ENCODE measurements around the gene NR1D2.
"Not testable (repeated sequence)": the region's sequence is repeated elsewhere in the genome, so short reads cannot be mapped to it uniquely, and the experiment has no call there.

Gene NR1D2

DNA sequence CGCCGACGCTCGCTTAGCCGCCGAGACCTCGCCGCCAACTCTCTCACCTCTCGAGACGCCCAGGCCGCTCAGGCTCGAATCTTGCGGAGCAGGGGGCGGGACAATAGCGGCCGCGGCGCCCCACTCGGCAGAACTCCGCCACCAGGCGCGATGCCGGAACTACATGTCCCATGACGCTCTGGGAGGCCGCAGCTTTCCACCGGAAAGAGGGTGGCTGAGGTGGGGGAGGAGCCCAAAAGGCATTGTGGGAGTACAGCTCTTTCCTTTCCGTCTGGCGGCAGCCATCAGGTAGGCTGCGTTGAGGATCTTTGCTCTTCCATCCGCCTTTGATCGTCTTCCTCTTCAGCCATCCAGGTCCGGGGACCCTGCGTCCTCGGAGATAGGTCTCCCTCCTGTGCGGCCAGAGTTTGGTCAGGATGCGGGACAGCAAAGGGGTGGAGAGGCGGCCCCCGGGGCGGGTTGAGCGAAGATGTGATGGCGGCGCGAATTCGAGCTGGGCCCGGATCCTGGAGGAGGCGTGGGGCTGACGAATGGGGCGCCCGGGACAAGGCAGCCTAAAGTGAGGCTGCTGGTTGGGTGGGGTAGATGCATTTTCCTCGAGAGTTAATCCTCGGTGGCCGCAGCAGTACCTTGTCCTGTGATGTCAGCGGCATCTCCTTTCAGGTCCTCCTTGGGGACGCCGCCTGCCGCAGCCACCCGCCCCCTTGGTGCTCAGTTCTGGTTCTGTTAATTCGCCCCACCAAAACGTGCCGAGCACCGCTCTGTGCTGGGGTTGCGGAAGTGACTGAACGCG is 28.0 kb upstream of the NR1D2 start, which contains the start of the genes NKIRAS1 and RPL15:
Gene NKIRAS1, minus strand, starts transcription at position 105 of the 793 bp plus-strand sequence. CDS start 6,086 bp downstream, outside the sequence.
Gene RPL15, plus strand, starts transcription at position 247 of the 793 bp plus-strand sequence. CDS start 728 bp downstream, outside the sequence.
- Histone ChIP-seq H3K27me3 (ENCODE audit: control insufficient read depth, insufficient read depth, low read length) (0 out of 2 replicates have a peak, but pooled peaks cover 5% of the 10 kb centered on the region), H3K27ac (ENCODE audit: low read depth, low read length) (peak within 1 kb of the TSS; percentile 89), H3K4me1 (ENCODE audit: control insufficient read depth, insufficient read depth, low read length) (peaks cover 21% of the 10 kb centered on the region), H3K9me3 (ENCODE audit: control insufficient read depth, insufficient read depth, low read length) (no peaks in the 10 kb centered on the region), H3K36me3 (ENCODE audit: control insufficient read depth, insufficient read depth, low read length) (peaks cover 29% of the 10 kb centered on the region), H3K4me3 (ENCODE audit: low read depth, low read length) (peak within 1 kb of the TSS; percentile 85), H3K9ac (ENCODE audit: low read depth, low read length) (peak within 1 kb of the TSS; percentile 98)

DNA sequence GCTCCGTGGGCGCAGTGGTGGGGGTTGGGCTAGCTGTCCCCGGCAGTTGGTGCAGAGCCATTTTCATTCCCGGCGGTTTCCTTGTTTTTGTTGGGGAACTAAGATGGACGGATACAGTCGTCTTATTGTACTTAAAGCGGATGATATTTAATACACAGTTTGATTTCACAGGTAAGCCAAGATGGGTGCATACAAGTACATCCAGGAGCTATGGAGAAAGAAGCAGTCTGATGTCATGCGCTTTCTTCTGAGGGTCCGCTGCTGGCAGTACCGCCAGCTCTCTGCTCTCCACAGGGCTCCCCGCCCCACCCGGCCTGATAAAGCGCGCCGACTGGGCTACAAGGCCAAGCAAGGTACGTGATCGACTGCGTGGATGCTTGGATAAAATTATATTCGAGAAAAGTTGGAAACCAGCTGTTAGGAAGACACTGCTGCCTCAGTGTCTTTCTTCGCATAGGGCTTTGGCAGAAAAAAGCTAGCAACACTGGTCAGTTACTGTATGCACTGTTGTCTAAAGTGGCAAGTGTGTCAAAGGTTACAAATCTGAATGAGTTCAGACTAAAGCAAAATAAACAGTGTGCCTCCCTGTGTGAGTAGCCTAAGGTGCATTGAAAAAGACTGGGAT is 27.3 kb upstream of the NR1D2 start:
- Histone ChIP-seq H3K9ac (ENCODE audit: low read depth, low read length) (peak overlapping the region; percentile 98), H3K4me1 (ENCODE audit: control insufficient read depth, insufficient read depth, low read length) (peaks cover 21% of the 10 kb centered on the region), H3K36me3 (ENCODE audit: control insufficient read depth, insufficient read depth, low read length) (peaks cover 29% of the 10 kb centered on the region), H3K4me3 (ENCODE audit: low read depth, low read length) (peak overlapping the region; percentile 85), H3K27ac (ENCODE audit: low read depth, low read length) (peak overlapping the region; percentile 89)
- H3K9me3 ChIP-seq (ENCODE audit: control insufficient read depth, insufficient read depth, low read length); H3K27me3 ChIP-seq (ENCODE audit: control insufficient read depth, insufficient read depth, low read length): not testable (repeated sequence)

GRCh38 chr3:23918331-23918730 is 26.8 kb upstream of the NR1D2 start:
- Histone ChIP-seq H3K27ac (ENCODE audit: low read depth, low read length) (peak overlapping the region; percentile 26), H3K9ac (ENCODE audit: low read depth, low read length) (peak overlapping the region; percentile 98), H3K36me3 (ENCODE audit: control insufficient read depth, insufficient read depth, low read length) (peaks cover 29% of the 10 kb centered on the region), H3K4me1 (ENCODE audit: control insufficient read depth, insufficient read depth, low read length) (peaks cover 21% of the 10 kb centered on the region), H3K4me3 (ENCODE audit: low read depth, low read length) (peak overlapping the region; percentile 85)
- not testable (repeated sequence) for H3K9me3 ChIP-seq (ENCODE audit: control insufficient read depth, insufficient read depth, low read length); H3K27me3 ChIP-seq (ENCODE audit: control insufficient read depth, insufficient read depth, low read length)

DNA sequence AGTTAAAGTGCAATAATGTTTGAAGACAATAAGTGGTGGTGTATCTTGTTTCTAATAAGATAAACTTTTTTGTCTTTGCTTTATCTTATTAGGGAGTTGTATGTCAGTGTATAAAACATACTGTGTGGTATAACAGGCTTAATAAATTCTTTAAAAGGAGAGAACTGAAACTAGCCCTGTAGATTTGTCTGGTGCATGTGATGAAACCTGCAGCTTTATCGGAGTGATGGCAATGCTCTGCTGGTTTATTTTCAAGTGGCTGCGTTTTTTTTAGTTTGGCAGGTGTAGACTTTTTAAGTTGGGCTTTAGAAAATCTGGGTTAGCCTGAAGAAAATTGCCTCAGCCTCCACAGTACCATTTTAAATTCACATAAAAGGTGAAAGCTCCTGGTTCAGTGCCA is 25.5 kb upstream of the NR1D2 start:
- H3K27ac ChIP-seq (ENCODE audit: low read depth, low read length), result peak overlapping the region; percentile 16
- peaks cover 29% of the 10 kb centered on the region for H3K36me3 ChIP-seq (ENCODE audit: control insufficient read depth, insufficient read depth, low read length)

GRCh38 chr3:23920151-23920655 is 24.9 kb upstream of the NR1D2 start:
- H3K27ac ChIP-seq (ENCODE audit: low read depth, low read length), result peak overlapping the region; percentile 21

More for the DNA sequence above, 25.5 kb upstream of the NR1D2 start:
- Histone ChIP-seq H3K27me3 (ENCODE audit: control insufficient read depth, insufficient read depth, low read length) (0 out of 2 replicates have a peak, but pooled peaks cover 5% of the 10 kb centered on the region), H3K4me1 (ENCODE audit: control insufficient read depth, insufficient read depth, low read length) (peaks cover 27% of the 10 kb centered on the region), H3K9me3 (ENCODE audit: control insufficient read depth, insufficient read depth, low read length) (no peaks in the 10 kb centered on the region), H3K9ac (ENCODE audit: low read depth, low read length) (no peak overlapping the region), H3K4me3 (ENCODE audit: low read depth, low read length) (no peak overlapping the region)

DNA sequence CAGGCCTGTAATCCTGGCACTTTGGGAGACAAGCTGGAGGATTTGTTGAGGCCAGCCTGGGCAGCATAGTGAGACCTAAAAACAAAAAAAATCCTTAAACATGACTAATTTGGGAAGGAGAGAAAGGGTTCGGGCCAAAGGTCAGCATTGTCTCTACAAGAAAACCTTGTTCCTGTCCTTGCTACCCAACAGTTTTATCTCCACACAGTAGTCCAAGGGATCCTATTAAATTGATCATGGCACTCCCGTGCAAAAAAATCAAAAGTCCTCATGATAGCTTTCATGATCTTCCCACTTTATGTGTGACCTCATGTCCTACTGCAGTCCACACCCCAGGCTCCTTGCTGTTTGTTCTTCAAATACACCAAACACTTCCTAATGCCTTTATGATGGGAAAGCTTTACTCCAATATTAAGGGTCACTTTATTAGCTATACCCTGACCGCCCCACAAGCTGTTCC is 24.0 kb upstream of the NR1D2 start:
- Histone ChIP-seq H3K4me3 (ENCODE audit: low read depth, low read length) (no peak overlapping the region), H3K36me3 (ENCODE audit: control insufficient read depth, insufficient read depth, low read length) (peaks cover 29% of the 10 kb centered on the region), H3K27me3 (ENCODE audit: control insufficient read depth, insufficient read depth, low read length) (0 out of 2 replicates have a peak, but pooled peaks cover under 1% of the 10 kb centered on the region), H3K4me1 (ENCODE audit: control insufficient read depth, insufficient read depth, low read length) (peaks cover 13% of the 10 kb centered on the region; the same call in 1 of the 2 replicates), H3K27ac (ENCODE audit: low read depth, low read length) (peak overlapping the region; percentile 21), H3K9me3 (ENCODE audit: control insufficient read depth, insufficient read depth, low read length) (no peaks in the 10 kb centered on the region), H3K9ac (ENCODE audit: low read depth, low read length) (no peak overlapping the region)

More at GRCh38 chr3:23920151-23920655, 24.9 kb upstream of the NR1D2 start:
- Histone ChIP-seq H3K36me3 (ENCODE audit: control insufficient read depth, insufficient read depth, low read length) (peaks cover 29% of the 10 kb centered on the region), H3K27me3 (ENCODE audit: control insufficient read depth, insufficient read depth, low read length) (0 out of 2 replicates have a peak, but pooled peaks cover 5% of the 10 kb centered on the region), H3K4me1 (ENCODE audit: control insufficient read depth, insufficient read depth, low read length) (peaks cover 22% of the 10 kb centered on the region), H3K9ac (ENCODE audit: low read depth, low read length) (no peak overlapping the region), H3K4me3 (ENCODE audit: low read depth, low read length) (no peak overlapping the region), H3K9me3 (ENCODE audit: control insufficient read depth, insufficient read depth, low read length) (no peaks in the 10 kb centered on the region)

- Histone ChIP-seq H3K4me1 (ENCODE audit: control insufficient read depth, insufficient read depth, low read length) (peaks cover 9% of the 10 kb centered on the region; the same call in 1 of the 2 replicates), H3K4me3 (ENCODE audit: low read depth, low read length) (no peak overlapping the region), H3K36me3 (ENCODE audit: control insufficient read depth, insufficient read depth, low read length) (peaks cover 19% of the 10 kb centered on the region), H3K27me3 (ENCODE audit: control insufficient read depth, insufficient read depth, low read length) (no peaks in the 10 kb centered on the region), H3K27ac (ENCODE audit: low read depth, low read length) (no peak overlapping the region), H3K9ac (ENCODE audit: low read depth, low read length) (no peak overlapping the region), H3K9me3 (ENCODE audit: control insufficient read depth, insufficient read depth, low read length) (no peaks in the 10 kb centered on the region)
These were observed 21.3 kb upstream of the NR1D2 start for GRCh38 chr3:23923786-23924185.

DNA sequence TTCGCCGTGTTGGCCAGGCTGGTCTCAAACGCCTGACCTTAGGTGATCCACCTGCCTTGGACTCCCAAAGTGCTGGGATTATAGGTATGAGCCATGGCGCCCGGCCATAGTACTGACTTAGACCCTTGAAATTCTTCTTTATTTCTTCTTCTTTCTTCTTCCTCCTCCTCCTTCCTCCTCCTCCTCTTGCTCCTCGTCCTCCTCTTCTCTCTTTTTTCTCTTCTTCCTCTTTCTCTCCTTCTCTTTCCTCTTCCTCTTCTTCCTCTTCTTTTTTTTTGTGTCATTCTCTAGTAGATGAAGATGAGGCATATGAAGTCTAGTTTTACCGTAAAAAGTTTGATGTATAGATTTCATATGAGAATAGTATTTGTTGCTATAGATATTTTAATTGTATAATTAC is 18.8 kb upstream of the NR1D2 start:
- no peaks in the 10 kb centered on the region for H3K9me3 ChIP-seq (ENCODE audit: control insufficient read depth, insufficient read depth, low read length)
- H3K4me3 ChIP-seq (ENCODE audit: low read depth, low read length), result no peak overlapping the region
- H3K4me1 ChIP-seq (ENCODE audit: control insufficient read depth, insufficient read depth, low read length), result peaks cover 6% of the 10 kb centered on the region; the same call in 1 of the 2 replicates
- H3K9ac ChIP-seq (ENCODE audit: low read depth, low read length), result no peak overlapping the region
- no peak overlapping the region for H3K27ac ChIP-seq (ENCODE audit: low read depth, low read length)
- H3K27me3 ChIP-seq (ENCODE audit: control insufficient read depth, insufficient read depth, low read length), result no peaks in the 10 kb centered on the region
- H3K36me3 ChIP-seq (ENCODE audit: control insufficient read depth, insufficient read depth, low read length), result peaks cover 2% of the 10 kb centered on the region; the same call in 1 of the 2 replicates

DNA sequence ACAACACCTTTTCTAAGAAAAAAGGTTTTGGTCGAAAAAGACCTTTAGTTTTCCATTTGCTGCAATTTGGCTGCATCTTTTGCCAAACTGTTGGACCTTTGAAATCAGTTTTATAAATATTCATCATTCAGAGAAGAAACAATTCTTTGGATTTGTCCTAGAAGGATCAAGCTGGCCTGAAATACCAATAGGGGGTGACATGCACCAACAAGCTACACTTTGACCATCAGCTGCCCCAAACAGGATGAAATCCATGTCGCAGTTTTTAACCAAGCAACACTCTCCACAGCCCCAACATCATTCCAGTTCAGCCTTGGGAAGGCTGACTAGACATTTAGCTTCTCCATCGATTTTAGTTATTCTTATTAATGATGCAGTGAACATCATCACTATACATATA is 18.4 kb upstream of the NR1D2 start:
- no peaks in the 10 kb centered on the region for H3K27me3 ChIP-seq (ENCODE audit: control insufficient read depth, insufficient read depth, low read length)
- H3K9me3 ChIP-seq (ENCODE audit: control insufficient read depth, insufficient read depth, low read length), result no peaks in the 10 kb centered on the region
- no peak overlapping the region for H3K4me3 ChIP-seq (ENCODE audit: low read depth, low read length)
- H3K27ac ChIP-seq (ENCODE audit: low read depth, low read length), result no peak overlapping the region
- peaks cover 6% of the 10 kb centered on the region; the same call in 1 of the 2 replicates for H3K4me1 ChIP-seq (ENCODE audit: control insufficient read depth, insufficient read depth, low read length)
- no peak overlapping the region for H3K9ac ChIP-seq (ENCODE audit: low read depth, low read length)
- H3K36me3 ChIP-seq (ENCODE audit: control insufficient read depth, insufficient read depth, low read length), result no peaks in the 10 kb centered on the region

DNA sequence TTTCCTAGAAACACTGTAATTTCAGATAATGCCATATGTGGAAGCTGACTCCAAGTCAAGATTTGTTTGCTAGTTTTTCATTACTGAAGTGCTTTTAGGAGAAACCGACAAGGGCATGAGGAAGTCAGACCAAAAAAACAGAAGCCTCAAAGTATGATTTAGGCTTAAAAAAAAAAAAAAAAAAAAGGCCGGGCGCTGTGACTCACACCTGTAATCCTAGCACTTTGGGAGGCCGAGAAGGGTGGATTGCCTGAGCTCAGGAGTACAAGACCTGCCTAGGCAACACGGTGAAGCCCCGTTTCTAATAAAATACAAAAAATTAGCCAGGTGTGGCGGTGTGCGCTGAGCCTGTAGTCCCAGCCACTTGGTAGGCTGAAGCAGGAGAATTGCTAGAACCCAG is 16.6 kb upstream of the NR1D2 start:
- Histone ChIP-seq H3K27ac (ENCODE audit: low read depth, low read length) (no peak overlapping the region), H3K4me1 (ENCODE audit: control insufficient read depth, insufficient read depth, low read length) (peaks cover 6% of the 10 kb centered on the region; the same call in 1 of the 2 replicates), H3K36me3 (ENCODE audit: control insufficient read depth, insufficient read depth, low read length) (no peaks in the 10 kb centered on the region), H3K27me3 (ENCODE audit: control insufficient read depth, insufficient read depth, low read length) (no peaks in the 10 kb centered on the region), H3K9ac (ENCODE audit: low read depth, low read length) (no peak overlapping the region), H3K4me3 (ENCODE audit: low read depth, low read length) (no peak overlapping the region), H3K9me3 (ENCODE audit: control insufficient read depth, insufficient read depth, low read length) (no peaks in the 10 kb centered on the region)
